Measurements from ENCODE around the gene ANKS1B. TPM values are rescaled to one million over a fixed set of nuclear protein-coding genes. Genes with fewer than 3 reads are reported as not detected.
"Not testable (repeated sequence)": the region's sequence is repeated elsewhere in the genome, so short reads cannot be mapped to it uniquely, and the experiment has no call there.

ANKS1B gene
- total RNA-seq, 1 experiment from 2014 or later = 5.8 TPM

DNA sequence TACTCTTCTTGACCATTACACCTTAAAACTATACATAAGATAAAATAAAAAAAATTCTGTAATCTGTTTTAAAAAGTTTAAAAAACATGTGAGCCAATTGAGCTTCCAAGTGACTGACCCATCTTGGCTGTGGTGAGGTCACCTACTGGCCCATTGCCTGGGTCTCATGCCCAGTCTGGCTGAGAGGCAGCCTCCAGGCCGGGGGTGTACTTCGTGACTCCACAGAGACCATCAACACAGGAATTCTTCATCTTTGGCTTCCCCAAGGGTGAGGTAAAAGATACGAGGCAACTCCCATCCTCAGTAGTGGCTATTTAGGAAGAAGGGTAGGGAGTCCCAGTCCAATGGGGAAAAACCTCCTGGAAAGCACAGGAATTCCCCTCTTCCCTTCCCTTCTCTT lies 1226.4 kb downstream of the ANKS1B start (continued):
- TF ChIP-seq, protein P1, sequence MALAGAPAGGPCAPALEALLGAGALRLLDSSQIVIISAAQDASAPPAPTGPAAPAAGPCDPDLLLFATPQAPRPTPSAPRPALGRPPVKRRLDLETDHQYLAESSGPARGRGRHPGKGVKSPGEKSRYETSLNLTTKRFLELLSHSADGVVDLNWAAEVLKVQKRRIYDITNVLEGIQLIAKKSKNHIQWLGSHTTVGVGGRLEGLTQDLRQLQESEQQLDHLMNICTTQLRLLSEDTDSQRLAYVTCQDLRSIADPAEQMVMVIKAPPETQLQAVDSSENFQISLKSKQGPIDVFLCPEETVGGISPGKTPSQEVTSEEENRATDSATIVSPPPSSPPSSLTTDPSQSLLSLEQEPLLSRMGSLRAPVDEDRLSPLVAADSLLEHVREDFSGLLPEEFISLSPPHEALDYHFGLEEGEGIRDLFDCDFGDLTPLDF (CRISPR knock-in tag; IDR thresholded peaks at IDR 0.05) = no peak
- no peak for TF ChIP-seq ZNF423 (CRISPR knock-in tag; IDR thresholded peaks at IDR 0.05)
- no peak for TF ChIP-seq GRHL2 (CRISPR knock-in tag; IDR thresholded peaks at IDR 0.05; ENCODE audit: insufficient replicate concordance, severe bottlenecking)
- no peak for TF ChIP-seq FOXJ3 (CRISPR knock-in tag; IDR thresholded peaks at IDR 0.05; ENCODE audit: borderline replicate concordance)

GRCh38 chr12:98757455-98757854 lies 1227.3 kb downstream of the ANKS1B start:
- no peaks in the 10 kb centered on the region for H3K9me3 Mint-ChIP-seq
- DNase-seq (ENCODE audit: low spot score) (no peak), ATAC-seq (no peak)
- no peak overlapping the region for H3K4me3 Mint-ChIP-seq
- POLR2A ChIA-PET = no interaction called here
- H3K27ac Mint-ChIP-seq = no peak overlapping the region
- CTCF ChIA-PET = interaction anchor here (0.6 to 1.4 kb wide), 2 partner anchors 16 to 332 kb away, joined by 3 read pairs; no protein-coding TSS in a partner anchor
- no peak for TF ChIP-seq OVOL2 (CRISPR knock-in tag; IDR thresholded peaks at IDR 0.05; ENCODE audit: borderline replicate concordance)
- no peak for TF ChIP-seq SMAD3 (CRISPR knock-in tag; IDR thresholded peaks at IDR 0.05; ENCODE audit: borderline replicate concordance)
- no peak for TF ChIP-seq JAZF1 (CRISPR knock-in tag; IDR thresholded peaks at IDR 0.05)
- TF ChIP-seq MLX (CRISPR knock-in tag; IDR thresholded peaks at IDR 0.05) = no peak
- no peak for TF ChIP-seq ZNF396 (CRISPR knock-in tag; IDR thresholded peaks at IDR 0.05; ENCODE audit: borderline replicate concordance)
- TF ChIP-seq HMGA2 (CRISPR knock-in tag; IDR thresholded peaks at IDR 0.05) = no peak
- TF ChIP-seq IRF2 (CRISPR knock-in tag; IDR thresholded peaks at IDR 0.05; ENCODE audit: borderline replicate concordance, low read depth) = no peak
- no peak for TF ChIP-seq ZNF512 (CRISPR knock-in tag; IDR thresholded peaks at IDR 0.05; ENCODE audit: borderline replicate concordance)
- TF ChIP-seq NR1H2 (CRISPR knock-in tag; IDR thresholded peaks at IDR 0.05) = no peak
- TF ChIP-seq TCF7 (CRISPR knock-in tag; IDR thresholded peaks at IDR 0.05; ENCODE audit: low read depth) = no peak
- no peak for TF ChIP-seq ZNF263 (CRISPR knock-in tag; IDR thresholded peaks at IDR 0.05; ENCODE audit: low read depth)
- no peak for TF ChIP-seq NR3C1 (CRISPR knock-in tag; conservative IDR thresholded peaks at IDR 0.05; ENCODE audit: low read depth)
- TF ChIP-seq SMAD4 (CRISPR knock-in tag; IDR thresholded peaks at IDR 0.05) = no peak
- TF ChIP-seq AR (CRISPR knock-in tag; IDR thresholded peaks at IDR 0.05) = no peak
- no peak for TF ChIP-seq GTF2I (CRISPR knock-in tag; conservative IDR thresholded peaks at IDR 0.05)
- TF ChIP-seq EMX1 (CRISPR knock-in tag; IDR thresholded peaks at IDR 0.05) = no peak
- no peaks in the 10 kb centered on the region for H3K27me3 Mint-ChIP-seq (ENCODE audit: low read depth)
- H3K36me3 Mint-ChIP-seq = no peaks in the 10 kb centered on the region
- H3K4me1 Mint-ChIP-seq = no peaks in the 10 kb centered on the region

GRCh38 chr12:98755855-98756254 lies 1228.9 kb downstream of the ANKS1B start:
- H3K4me3 Mint-ChIP-seq; H3K4me1 Mint-ChIP-seq; DNase-seq (ENCODE audit: low spot score); H3K9me3 Mint-ChIP-seq; H3K27ac Mint-ChIP-seq; ATAC-seq; H3K27me3 Mint-ChIP-seq (ENCODE audit: low read depth); H3K36me3 Mint-ChIP-seq; POLR2A ChIA-PET: not testable (repeated sequence)
- CTCF ChIA-PET = interaction anchor here (0.7 kb wide), 1 partner anchor 20 kb away, joined by 4 read pairs; no protein-coding TSS in a partner anchor
